MCF 10A (cell line): ENCODE results near the gene LGR4. TPM values are rescaled to one million over a fixed set of nuclear protein-coding genes. Genes with fewer than 3 reads are reported as not detected.

ENCODE experiments used
- BruUV-seq: library from RNA; stranded (reverse); fragments of 400-500 nt; replicated peaks from 2 replicates; lab custom pipeline; 2021; lab: Mats Ljungman, UMichigan
- CTCF ChIA-PET: fragments of 300-600 bp; sonication (Branson Sonifier 250); formaldehyde crosslinking; extraction: SDS; loops from one replicate; lab custom pipeline; 2021; ENCODE audit warnings: antibody characterized with exemption, inconsistent platforms; lab: Yijun Ruan, JAX
- POLR2A ChIA-PET: fragments of 300-600, 350-650 bp; sonication (Branson Sonifier 250); formaldehyde crosslinking; extraction: SDS; loops from one replicate; lab custom pipeline; 2020; ENCODE audit warnings: antibody characterized with exemption, inconsistent platforms; lab: Yijun Ruan, JAX
- DNase-seq: peaks from one replicate; pipeline ENCODE4 v3.0.0-alpha.2; 2018; ENCODE audit not compliant: unreplicated experiment
- H3K27ac Mint-ChIP-seq: one replicate; pipeline ENCODE4 v1.8.0; 2022; ENCODE audit warnings: mild to moderate bottlenecking, low read depth, mixed read lengths; ENCODE audit not compliant: unreplicated experiment
- H3K27me3 Mint-ChIP-seq: one replicate; pipeline ENCODE4 v1.8.0; 2022; ENCODE audit warnings: mixed read lengths; ENCODE audit not compliant: insufficient read depth, unreplicated experiment
- H3K36me3 Mint-ChIP-seq: one replicate; pipeline ENCODE4 v1.8.0; 2022; ENCODE audit warnings: mild to moderate bottlenecking, moderate library complexity, mixed read lengths; ENCODE audit not compliant: insufficient read depth, unreplicated experiment
- H3K4me1 Mint-ChIP-seq: one replicate; pipeline ENCODE4 v1.8.0; 2022; ENCODE audit warnings: mixed read lengths; ENCODE audit not compliant: insufficient read depth, unreplicated experiment
- H3K4me3 Mint-ChIP-seq: one replicate; pipeline ENCODE4 v1.8.0; 2022; ENCODE audit warnings: mild to moderate bottlenecking, moderate library complexity, mixed read lengths; ENCODE audit not compliant: unreplicated experiment
- H3K9me3 Mint-ChIP-seq: one replicate; pipeline ENCODE4 v1.8.0; 2022; ENCODE audit warnings: mixed read lengths; ENCODE audit not compliant: unreplicated experiment
- CTCF ChIP-seq: fragments of 200-600 bp; IDR thresholded peaks from one replicate; pipeline ENCODE4 v1.8.0; 2022; ENCODE audit warnings: antibody characterized with exemption, mild to moderate bottlenecking; ENCODE audit not compliant: unreplicated experiment
- intact Hi-C: fragments of 100-400 bp; cut with micrococcal nuclease; formaldehyde crosslinking; loops from 2 replicates; pipeline ENCODE4 v1.14.1; 2022
- total RNA-seq: library from RNA; stranded (reverse); gene quantifications from 2 replicates; pipeline ENCODE4 v1.2.3, GENCODE V29; 2022

The LGR4 gene
- total RNA-seq, 1 experiment from 2014 or later = 14.2 TPM

GRCh38 chr11:27373392-27373791 is 99.2 kb downstream of the LGR4 start:
- no peaks in the 10 kb centered on the region for H3K9me3 Mint-ChIP-seq
- H3K27me3 Mint-ChIP-seq = no peaks in the 10 kb centered on the region
- TF ChIP-seq CTCF = no peak
- BruUV-seq = no TSS peak
- no peak for DNase-seq
- intact Hi-C loops = no loop called here
- POLR2A ChIA-PET = interaction anchor here (0.8 kb wide), 2 partner anchors 9 to 10 kb away, joined by 3 read pairs; no protein-coding TSS in a partner anchor
- no peak overlapping the region for H3K27ac Mint-ChIP-seq
- no peaks in the 10 kb centered on the region for H3K4me1 Mint-ChIP-seq
- H3K36me3 Mint-ChIP-seq = peaks cover 30% of the 10 kb centered on the region
- CTCF ChIA-PET = interaction anchor here (1.6 kb wide), 1 partner anchor 112 kb away, joined by 5 read pairs; no protein-coding TSS in a partner anchor
- no peak overlapping the region for H3K4me3 Mint-ChIP-seq

GRCh38 chr11:27372164-27372563 is 100.4 kb downstream of the LGR4 start:
- Mint-ChIP-seq H3K36me3 (peaks cover 24% of the 10 kb centered on the region), H3K27me3 (no peaks in the 10 kb centered on the region), H3K4me1 (no peaks in the 10 kb centered on the region), H3K4me3 (no peak overlapping the region), H3K9me3 (no peaks in the 10 kb centered on the region), H3K27ac (no peak overlapping the region)
- ChIA-PET POLR2A (no interaction called here), CTCF (interaction anchor here (2.1 kb wide), 1 partner anchor 113 kb away, joined by 7 read pairs; no protein-coding TSS in a partner anchor)
- no TSS peak for BruUV-seq
- intact Hi-C loops = no loop called here
- TF ChIP-seq CTCF = no peak
- no peak for DNase-seq

GRCh38 chr11:27371489-27371888 is 101.1 kb downstream of the LGR4 start:
- H3K9me3 Mint-ChIP-seq = no peaks in the 10 kb centered on the region
- no peak overlapping the region for H3K27ac Mint-ChIP-seq
- DNase-seq = no peak
- no peak for TF ChIP-seq CTCF
- no peaks in the 10 kb centered on the region for H3K27me3 Mint-ChIP-seq
- no peak overlapping the region for H3K4me3 Mint-ChIP-seq
- H3K4me1 Mint-ChIP-seq = no peaks in the 10 kb centered on the region
- no TSS peak for BruUV-seq
- POLR2A ChIA-PET = no interaction called here
- CTCF ChIA-PET = interaction anchor here (0.5 to 2.1 kb wide), 4 partner anchors 77 to 188 kb away, joined by 3 to 7 read pairs (median 5); no protein-coding TSS in a partner anchor
- H3K36me3 Mint-ChIP-seq = peaks cover 28% of the 10 kb centered on the region
- intact Hi-C loops = no loop called here

- CTCF ChIA-PET = interaction anchor here (0.6 to 2.1 kb wide), 4 partner anchors 9 to 169 kb away, joined by 3 to 7 read pairs (median 4); no protein-coding TSS in a partner anchor
- H3K27ac Mint-ChIP-seq = no peak overlapping the region
- POLR2A ChIA-PET = interaction anchor here (1.2 to 1.6 kb wide), 2 partner anchors 103 to 126 kb away, joined by 3 to 4 read pairs; partner anchors contain the start of gene LGR4
- BruUV-seq = no TSS peak
- peaks cover 28% of the 10 kb centered on the region for H3K36me3 Mint-ChIP-seq
- no peak for TF ChIP-seq CTCF
- no peak overlapping the region for H3K4me3 Mint-ChIP-seq
- intact Hi-C loops = no loop called here
- H3K9me3 Mint-ChIP-seq = no peaks in the 10 kb centered on the region
- no peaks in the 10 kb centered on the region for H3K4me1 Mint-ChIP-seq
- H3K27me3 Mint-ChIP-seq = no peaks in the 10 kb centered on the region
- DNase-seq = no peak
These were observed 102.2 kb downstream of the LGR4 start for GRCh38 chr11:27370374-27370773.
